Measurements from ENCODE around the gene ZG16.
"Not testable (repeated sequence)": the region's sequence is repeated elsewhere in the genome, so short reads cannot be mapped to it uniquely, and the experiment has no call there.

ZG16 gene

DNA sequence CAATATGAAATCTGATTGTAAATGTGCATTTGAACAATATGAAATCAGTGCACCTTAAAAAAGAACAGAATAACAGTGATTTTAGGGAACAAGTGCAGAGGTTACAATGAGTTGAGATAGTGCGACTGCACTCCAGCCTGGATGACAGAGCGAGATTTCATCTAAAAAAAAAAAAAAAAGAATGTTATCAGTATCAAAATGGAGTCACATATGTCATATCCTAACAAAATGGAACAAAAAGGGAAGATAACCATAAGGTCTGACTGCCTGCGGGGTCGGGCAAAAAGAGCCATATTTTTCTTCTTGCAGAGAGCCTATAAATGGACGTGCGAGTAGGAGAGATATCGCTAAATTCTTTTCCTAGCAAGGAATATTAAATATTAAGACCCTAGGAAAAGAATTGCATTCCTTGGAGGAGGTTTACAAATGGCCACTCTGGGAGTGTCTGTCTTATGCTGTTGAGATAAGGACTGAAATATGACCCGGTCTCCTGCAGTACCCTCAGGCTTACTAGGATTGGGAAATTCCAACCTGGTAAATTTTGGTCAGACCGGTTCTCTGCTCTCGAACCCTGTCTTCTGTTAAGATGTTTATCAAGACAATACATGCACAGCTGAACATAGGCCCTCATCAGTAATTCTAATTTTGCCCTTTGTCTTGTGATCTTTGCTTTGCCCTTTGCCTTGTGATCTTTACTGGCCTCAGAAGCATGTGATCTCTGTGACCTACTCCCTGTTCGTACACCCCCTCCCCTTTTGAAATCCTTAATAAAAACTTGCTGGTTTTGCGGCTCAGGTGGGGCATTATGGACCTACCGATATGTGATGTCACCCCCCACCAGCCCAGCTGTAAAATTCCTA, 5.3 kb downstream of the ZG16 start:
- DNase-seq (ENCODE audit: insufficient read length, low spot score); FAIRE-seq: not testable (repeated sequence)

DNA sequence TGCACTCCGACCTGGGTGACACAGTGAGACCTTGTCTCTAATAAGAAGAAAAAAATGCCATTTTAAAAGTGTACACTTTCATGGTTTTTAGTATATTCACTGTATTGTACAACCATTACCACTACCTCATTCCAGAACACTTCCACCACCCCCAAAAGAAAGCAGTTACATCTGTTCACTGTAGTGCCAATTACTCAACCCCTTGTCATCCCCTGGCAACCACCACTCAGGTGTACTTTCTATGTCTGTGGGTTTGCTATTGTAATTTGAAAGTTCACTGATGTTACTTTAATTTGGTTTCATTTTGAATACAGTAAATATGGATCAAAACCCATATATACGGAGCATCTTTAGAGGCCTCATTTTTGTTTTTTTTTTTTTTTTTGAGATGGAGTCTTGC, 6.1 kb downstream of the ZG16 start:
- no peak for DNase-seq (ENCODE audit: insufficient read length, low spot score)
- no peak for FAIRE-seq

DNA sequence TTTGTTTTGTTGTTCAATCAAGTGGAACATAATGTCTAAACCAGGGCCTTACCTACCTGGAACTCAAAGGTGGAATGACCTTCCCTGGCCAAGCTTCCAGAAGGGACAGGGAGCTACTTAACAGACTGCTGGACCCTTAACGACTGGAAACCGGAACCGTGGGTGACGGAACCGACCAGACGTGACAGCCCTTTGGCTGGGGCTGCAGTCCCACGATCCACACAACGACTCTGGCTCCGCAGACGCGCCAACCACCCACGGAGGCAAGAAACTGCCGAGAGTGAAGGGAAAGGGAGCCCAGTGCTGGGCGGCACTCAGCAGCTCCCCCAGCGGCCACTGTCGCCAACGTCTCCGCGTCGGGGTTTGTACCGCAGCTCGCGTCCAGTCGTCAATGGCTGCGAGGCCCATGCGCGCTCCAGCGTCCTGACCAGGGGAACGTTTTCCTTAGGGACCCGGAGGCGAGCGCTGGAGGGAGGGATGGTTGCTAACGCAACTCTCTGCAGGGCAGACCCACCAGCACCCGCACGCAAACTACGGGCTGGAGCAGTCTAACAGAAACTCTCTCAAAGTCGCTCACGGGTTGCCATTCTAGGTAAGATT, 6.9 kb downstream of the ZG16 start:
- FAIRE-seq, result no peak
- DNase-seq (ENCODE audit: insufficient read length, low spot score), result no peak

DNA sequence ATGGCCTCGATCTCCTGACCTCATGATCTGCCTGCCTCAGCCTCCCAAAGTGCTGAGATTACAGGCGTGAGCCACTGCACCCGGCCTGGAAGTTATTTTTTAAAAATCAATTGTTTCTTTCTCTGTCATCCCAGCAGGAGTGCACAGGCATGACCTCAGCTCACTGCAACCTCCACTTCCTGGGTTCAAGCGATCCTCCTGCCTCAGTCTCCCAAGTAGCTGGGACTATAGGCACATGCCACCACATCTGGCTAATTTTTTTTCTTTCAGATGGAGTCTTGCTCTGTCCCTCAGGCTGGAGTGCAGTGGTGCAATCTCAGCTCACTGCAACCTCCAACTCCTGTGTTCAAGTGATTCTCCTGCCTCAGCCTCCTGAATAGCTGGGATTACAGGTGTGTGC, 9.1 kb downstream of the ZG16 start:
- not testable (repeated sequence) for DNase-seq (ENCODE audit: insufficient read length, low spot score); FAIRE-seq

DNA sequence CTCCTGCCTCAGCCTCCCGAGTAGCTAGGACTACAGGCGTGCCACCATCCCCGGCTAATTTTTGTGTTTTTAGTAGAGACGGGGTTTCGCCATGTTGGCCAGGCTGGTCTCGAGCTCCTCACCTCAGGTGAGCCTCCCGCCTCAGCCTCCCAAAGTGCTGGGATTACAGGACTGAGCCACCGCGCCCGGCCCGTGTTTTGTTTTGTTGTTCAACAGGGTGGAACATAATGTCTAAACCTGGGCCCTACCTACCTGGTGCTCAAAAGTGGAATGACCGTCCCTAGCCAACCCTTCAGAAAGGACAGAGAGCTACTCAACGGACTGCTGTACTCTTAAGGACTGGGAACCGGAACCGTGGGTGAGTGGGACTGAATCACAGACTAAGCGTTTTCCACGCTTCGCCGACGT, 11.7 kb downstream of the ZG16 start:
- DNase-seq (ENCODE audit: insufficient read length, low spot score), result no peak
- no peak for FAIRE-seq

DNA sequence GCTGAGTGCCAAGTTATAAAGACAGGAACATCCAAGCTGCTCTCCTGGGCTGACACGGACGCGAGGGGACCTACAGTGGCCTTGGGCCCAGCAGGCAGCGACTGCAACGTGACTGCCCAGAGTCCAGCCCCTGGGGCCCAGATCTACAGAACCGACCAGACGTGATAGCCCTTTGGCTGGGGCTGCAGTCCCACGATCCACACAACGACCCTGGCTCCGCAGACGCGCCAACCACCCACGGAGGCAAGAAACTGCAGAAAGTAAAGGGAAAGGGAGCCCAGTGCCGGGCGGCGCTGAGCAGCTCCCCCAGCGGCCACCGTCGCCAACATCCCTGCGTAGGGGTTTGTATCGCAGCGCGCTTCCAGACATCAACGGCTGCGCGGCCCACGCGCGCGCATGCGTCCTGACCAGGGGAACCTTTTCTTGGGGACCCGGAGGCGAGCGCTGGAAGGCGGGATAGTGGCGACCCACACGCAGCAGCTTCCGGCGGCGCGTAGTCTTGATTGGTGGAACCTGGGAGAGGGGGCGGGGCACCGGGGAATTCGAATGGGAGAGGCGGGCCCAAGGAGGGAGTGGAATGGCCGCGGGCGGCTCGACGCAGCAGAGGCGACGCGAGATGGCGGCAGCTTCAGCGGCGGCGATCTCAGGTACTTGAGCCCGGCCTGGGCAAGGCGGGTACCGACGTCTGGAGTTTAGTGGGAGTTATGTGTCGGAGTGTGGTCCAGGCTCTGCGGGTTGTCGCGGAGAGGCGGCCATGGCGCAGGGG, 12.3 kb downstream of the ZG16 start, which contains the start of gene KIF22:
Gene KIF22 (plus strand): TSS at position 569 of the 766 bp plus-strand sequence. CDS start 9 bp downstream, at position 578.
- DNase-seq (ENCODE audit: insufficient read length, low spot score) (peak; percentile 98), FAIRE-seq (no peak)

DNA sequence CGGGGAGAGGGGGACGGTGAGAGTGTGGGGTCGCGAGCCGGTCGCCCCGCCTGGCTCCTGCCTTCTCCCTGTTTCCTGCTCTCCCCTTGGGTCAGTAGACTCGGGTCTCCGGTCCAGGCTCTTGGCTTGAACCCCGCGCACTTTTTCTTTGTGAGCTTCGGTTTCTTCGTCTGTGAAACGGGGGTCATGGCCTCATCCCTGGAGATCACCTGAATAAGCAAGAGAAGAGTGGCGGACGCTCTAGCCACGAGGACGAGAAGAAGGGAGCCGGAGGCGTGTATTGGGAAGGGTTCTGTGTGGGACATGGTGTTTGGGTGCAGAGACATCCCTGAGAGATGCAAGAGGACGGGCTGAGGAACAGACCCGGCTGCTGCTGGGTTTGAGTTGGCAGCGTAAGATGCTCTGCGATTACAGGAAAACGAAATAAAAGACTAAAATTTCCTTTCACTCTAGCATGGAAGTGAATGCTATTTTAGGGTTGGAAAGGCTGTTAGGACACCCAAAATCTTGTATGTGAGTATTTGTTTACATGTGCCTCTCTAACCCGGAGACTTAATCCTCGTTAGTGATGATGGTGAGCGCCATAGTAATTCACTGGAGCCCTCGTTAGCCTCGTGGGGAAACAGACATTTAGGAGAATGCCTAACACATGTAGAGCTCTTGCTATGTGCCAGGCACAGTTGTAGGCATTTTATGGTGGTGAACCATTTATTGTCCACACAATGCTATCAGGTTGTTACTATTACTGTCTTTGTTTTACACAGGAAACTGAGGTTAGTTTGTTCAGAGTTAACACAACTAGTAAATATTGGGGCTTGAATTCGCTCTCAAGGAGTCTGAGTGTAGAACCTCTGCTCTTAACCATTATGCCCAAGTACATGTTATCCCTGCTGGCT, 13.1 kb downstream of the ZG16 start:
- no peak for FAIRE-seq
- DNase-seq (ENCODE audit: insufficient read length, low spot score), result no peak

DNA sequence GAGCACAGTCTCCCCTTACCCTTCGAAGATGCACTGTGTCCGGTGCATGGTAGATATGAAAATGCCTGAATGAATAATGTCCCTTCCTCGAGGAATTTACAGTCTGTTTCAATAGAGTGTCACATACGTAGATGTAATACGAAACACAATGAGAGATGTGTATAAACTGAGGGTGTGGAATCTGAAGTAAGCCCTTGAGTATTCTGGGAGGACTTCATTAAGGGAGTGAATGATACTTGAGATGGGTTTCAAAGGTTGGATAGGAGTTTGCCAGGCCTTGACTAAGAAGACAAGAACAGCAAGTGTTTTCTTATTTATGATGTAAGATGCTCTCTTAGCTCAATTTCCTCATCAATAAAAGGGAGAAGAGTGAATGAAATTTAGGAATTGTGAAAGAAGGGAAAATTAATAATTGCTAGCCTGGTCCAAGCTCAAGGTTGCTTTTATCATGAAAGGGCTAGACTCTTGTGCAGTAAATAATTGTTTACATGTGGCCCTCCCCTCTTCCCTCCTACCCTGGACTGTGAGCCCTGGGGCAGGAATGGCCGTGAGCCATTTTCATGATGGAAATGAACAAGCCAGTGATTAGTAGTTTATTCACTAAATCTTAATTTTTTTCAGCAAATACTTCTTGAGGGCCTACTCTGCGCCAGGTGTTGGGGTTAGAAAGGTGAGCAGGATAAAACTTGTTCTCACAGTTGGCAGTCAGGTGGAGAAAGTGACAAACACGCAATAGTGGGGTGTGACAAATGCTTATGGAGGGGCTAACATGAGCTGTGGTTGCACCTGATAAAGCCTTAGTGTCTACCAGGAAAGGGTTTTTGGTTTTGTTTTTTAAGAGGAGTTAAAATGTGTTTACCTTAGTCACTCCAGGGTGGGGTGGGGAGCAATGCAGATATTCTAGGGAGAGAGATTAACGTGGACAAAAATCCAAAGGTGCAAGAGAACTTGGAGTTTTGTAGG, 14.1 kb downstream of the ZG16 start:
- DNase-seq (ENCODE audit: insufficient read length, low spot score) (no peak), FAIRE-seq (no peak)

DNA sequence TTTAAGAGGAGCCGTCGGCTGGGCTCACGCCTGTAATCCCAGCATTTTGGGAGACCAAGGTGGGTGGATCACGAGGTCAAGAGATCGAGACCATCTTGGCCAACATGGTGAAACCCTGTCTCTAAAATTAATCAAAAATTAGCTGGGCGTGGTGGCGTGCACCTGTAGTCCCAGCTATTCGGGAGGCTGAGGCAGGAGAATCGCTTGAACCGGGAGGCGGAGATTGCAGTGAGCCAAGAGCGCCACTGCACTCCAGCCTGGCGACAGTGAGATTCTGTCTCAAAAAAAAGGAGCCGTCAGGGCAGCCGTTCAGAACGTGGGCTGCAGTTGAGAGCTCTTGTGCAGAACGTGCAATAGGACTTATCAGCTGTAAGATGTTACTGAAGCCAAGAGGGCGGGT, 15.1 kb downstream of the ZG16 start:
- FAIRE-seq, result not testable (repeated sequence)

DNA sequence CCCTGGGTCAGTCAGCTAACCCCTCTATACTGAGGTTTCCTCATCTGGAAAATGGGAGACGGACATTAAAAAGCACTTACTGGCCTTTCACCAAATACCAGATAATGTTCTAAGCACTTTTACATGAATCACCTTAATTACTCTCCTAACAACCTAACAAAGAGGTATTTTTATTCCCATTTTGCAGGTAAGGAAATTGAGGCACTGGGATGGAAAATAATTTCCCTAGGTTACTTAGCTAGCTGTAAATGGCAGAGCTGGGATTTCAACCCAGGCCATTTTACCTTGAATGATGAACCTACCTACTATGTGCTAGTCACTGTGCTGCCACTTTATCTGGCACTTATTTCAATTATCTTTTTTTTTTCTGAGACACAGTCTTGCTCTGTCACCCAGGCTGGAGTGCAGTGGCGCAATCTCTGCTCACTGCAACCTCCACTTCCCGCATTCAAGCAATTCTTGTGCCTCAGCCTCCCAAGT, 16.2 kb downstream of the ZG16 start:
- FAIRE-seq, result no peak

More for the DNA sequence above, 15.1 kb downstream of the ZG16 start:
- DNase-seq (ENCODE audit: insufficient read length, low spot score), result not testable (repeated sequence)

DNA sequence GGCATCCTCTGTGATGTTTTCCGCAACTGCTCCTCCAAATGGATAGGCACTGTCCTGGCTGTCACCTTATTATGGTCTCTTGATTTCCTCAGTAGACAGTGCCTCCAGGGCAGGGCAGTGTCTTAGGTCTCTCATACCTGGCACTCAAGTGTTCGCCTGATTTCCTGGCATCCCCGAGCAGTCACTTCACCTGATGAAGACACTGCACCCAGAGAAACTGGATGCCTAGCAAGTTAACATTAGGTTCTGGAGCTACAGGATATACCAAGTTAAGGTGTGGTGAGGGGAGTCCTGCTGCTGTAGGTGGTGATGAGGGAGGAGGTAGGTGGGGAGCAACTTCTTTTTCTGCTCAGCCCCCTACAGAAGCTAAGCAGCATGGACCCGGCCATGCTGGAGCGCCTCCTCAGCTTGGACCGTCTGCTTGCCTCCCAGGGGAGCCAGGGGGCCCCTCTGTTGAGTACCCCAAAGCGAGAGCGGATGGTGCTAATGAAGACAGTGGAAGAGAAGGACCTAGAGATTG, 24.4 kb downstream of the ZG16 start:
- DNase-seq (ENCODE audit: insufficient read length, low spot score) (no peak), FAIRE-seq (no peak)

More for the DNA sequence above, 16.2 kb downstream of the ZG16 start:
- no peak for DNase-seq (ENCODE audit: insufficient read length, low spot score)

DNA sequence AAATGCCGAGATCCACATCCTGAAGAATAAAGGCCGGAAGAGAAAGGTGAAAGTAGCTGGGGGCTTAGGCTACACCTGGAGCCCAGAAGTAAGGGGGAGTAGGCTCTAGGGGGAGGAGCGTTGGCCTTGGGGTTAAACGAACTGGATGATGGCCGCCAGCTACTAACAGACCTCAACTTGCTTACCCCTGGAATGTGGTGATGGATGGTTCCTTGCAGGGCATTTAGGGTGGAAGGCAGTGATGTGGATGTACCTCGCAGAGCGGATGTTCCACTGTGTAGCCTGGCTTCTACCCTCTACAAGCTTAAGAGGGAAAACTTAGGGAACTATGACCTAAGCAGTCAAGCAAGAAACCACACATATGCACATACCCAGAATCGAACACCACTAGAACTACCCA, 26.0 kb downstream of the ZG16 start:
- FAIRE-seq (no peak), DNase-seq (ENCODE audit: insufficient read length, low spot score) (no peak)

DNA sequence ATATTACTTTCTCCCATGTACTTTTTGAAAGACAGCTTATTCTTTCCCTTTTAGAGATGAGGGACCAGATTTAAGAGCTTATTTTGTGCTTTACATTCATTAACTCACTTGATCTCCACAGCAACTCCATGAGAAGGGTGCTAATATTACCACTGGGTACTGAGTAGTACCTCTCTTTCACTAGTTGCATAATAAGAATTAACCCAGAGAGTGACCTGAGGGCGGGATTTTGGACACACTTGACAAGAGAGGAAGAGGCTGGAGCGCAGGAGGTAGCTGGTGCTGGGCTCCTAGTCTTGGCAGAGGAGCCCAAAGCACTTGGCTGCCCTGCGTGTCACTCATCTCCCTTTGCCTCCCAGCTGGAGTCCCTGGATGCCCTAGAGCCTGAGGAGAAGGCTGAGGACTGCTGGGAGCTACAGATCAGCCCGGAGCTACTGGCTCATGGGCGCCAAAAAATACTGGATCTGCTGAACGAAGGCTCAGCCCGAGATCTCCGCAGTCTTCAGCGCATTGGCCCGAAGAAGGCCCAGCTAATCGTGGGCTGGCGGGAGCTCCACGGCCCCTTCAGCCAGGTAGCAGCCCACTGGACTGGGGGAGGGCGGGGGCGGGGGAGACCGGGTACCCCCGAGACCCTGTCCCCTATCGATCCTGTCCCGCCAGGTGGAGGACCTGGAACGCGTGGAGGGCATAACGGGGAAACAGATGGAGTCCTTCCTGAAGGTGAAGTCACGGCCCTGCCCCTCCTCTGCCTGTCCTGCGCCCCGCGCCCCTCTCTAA, 26.6 kb downstream of the ZG16 start:
- DNase-seq (ENCODE audit: insufficient read length, low spot score) (no peak), FAIRE-seq (no peak)

DNA sequence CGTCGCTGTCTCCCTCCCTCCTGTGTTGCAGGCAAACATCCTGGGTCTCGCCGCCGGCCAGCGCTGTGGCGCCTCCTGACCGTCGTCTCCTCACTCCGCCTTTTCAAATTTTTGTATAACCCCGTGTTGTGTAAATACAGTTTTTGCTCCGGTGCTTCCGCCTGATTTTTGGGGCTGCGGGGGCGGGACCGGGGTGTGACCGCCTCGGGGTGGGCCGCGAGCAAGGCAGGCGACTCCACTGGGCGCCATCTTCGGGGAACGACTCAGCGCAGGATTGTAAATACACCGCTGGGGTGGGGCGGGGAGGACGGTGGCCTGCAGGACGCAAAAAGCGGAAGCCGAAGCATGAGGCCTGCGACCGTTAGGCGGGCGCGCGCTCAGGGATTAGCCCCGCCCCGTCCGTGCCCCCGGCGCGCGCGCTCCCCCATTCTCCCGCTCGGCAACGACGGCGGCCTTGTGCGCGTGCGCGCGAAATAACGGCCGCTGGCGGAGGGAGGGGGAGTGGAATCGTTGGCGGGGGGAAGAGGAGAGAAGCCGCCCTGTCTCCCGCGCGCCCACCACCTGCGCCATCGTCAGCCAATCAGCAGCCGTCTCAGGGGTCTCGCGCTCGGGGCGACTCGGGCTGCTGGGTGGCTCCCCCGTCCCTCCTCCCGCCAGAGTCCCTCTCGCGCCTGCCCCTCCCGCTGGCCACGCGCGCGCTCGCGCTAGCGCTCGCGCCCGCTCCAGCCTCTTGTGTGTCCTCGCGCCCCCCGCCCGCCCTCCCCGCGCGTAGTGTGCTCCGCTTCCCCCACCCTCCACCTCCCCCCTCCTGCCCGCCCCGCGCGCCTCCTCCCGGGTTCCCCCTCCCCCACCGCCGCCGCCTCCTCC, 27.4 kb downstream of the ZG16 start:
- DNase-seq (ENCODE audit: insufficient read length, low spot score), result peak; percentile 92
- FAIRE-seq, result peak; percentile 84

DNA sequence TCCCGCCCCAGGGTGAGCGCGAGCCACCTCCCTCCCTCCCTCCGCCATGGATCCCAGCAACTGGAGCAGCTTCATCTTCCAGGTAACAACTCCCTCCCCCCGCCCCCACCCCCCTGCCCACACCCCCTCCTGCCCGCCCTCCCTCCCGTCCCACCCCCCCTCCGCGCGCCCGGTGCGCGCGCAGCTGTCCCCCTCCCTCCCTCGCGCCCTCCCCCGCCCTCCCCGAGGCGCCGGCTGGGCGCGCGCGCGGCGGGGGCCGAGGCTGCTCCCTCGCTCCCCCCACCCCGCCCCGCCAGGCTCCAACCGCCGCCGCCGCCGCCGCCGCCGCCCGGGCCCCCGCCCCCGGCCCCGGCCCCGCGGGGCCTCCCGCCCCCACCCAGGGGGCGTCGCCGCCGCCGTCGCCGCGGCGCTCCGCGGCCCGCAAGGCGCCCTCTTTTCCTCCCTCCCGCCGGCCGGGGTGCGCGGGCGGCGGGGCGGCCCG, 28.1 kb downstream of the ZG16 start, which contains the start of gene MAZ:
Gene MAZ (plus strand): TSS at position 431 of the 481 bp plus-strand sequence. CDS start 173 bp downstream, outside the sequence.
- no peak for FAIRE-seq
- DNase-seq (ENCODE audit: insufficient read length, low spot score), result no peak

DNA sequence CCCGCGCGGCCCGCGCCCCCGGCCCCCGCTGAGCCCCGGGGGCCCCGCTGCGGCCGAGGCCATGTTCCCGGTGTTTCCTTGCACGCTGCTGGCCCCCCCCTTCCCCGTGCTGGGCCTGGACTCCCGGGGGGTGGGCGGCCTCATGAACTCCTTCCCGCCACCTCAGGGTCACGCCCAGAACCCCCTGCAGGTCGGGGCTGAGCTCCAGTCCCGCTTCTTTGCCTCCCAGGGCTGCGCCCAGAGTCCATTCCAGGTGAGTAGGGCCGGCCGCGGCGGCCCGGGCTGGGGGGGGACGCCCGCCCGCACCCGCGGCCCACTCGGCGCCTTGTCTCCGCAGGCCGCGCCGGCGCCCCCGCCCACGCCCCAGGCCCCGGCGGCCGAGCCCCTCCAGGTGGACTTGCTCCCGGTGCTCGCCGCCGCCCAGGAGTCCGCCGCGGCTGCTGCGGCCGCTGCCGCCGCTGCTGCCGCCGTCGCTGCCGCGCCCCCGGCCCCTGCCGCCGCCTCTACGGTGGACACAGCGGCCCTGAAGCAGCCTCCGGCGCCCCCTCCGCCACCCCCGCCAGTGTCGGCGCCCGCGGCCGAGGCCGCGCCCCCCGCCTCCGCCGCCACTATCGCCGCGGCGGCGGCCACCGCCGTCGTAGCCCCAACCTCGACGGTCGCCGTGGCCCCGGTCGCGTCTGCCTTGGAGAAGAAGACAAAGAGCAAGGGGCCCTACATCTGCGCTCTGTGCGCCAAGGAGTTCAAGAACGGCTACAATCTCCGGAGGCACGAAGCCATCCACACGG, 28.8 kb downstream of the ZG16 start:
- peak; percentile 43 for DNase-seq (ENCODE audit: insufficient read length, low spot score)
- FAIRE-seq, result no peak

Data from HTR-8/SVneo (cell line).